GM10248 (cell line): ENCODE measurements around the gene NT5DC1.

Source experiments
- CTCF ChIA-PET: fragments of 300-600 bp; sonication (Branson Sonifier 250); formaldehyde crosslinking; extraction: SDS; loops from one replicate; lab custom pipeline; 2021; ENCODE audit warnings: antibody characterized with exemption; lab: Yijun Ruan, JAX
- POLR2A ChIA-PET: fragments of 350-650 bp; sonication (Branson Sonifier 250); formaldehyde crosslinking; extraction: SDS; loops from one replicate; lab custom pipeline; 2020; ENCODE audit warnings: antibody characterized with exemption; lab: Yijun Ruan, JAX
- DNase-seq: peaks from one replicate; pipeline ENCODE4 v3.0.0; 2012; ENCODE audit errors: extremely low spot score
- CTCF ChIP-seq: IDR thresholded peaks from 2 replicates; pipeline ENCODE4 v1.5.1; 2012; ENCODE audit warnings: mild to moderate bottlenecking, low read depth; ENCODE audit errors: extremely low read depth, missing control alignments, control extremely low read depth

NT5DC1 gene

GRCh38 chr6:116287689-116288282, 187.1 kb downstream of the NT5DC1 start:
- ChIA-PET CTCF (interaction anchor here (0.6 to 5.1 kb wide), 76 partner anchors 8 to 285 kb away, joined by 3 to 62 read pairs (median 5); partner anchors contain the start of genes CALHM4, RWDD1, TRAPPC3L and TSPYL1), POLR2A (no interaction called here)
- TF ChIP-seq CTCF: peak; percentile 87
- DNase-seq: no peak

DNA sequence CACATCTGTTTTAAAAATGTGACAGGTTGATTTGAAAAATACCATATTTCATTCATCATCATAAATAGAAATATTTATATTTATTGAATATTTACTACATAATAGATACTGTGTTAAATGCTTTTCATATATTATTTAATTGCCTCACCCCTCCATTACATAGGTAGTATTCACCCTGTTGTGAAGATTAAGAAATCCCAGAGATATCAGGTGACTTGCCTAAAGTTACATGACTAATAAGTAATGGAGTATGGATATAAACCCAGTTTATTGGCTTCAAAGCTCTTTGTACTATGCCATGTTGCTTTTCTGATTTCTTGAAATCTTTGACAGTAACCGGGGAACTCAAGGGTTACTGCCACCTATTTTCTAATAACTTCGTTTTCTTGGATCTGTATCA, 189.2 kb downstream of the NT5DC1 start:
- no peak for DNase-seq
- POLR2A ChIA-PET: no interaction called here
- no peak for TF ChIP-seq CTCF
- CTCF ChIA-PET: interaction anchor here (1.3 to 5.1 kb wide), 7 partner anchors 10 to 271 kb away, joined by 3 to 62 read pairs (median 5); partner anchors contain the start of gene TSPYL1

GRCh38 chr6:116290799-116291198, 190.1 kb downstream of the NT5DC1 start:
- ChIA-PET POLR2A (no interaction called here), CTCF (interaction anchor here (1.2 to 5.1 kb wide), 5 partner anchors 11 to 270 kb away, joined by 3 to 62 read pairs (median 5); partner anchors contain the start of gene TSPYL1)
- TF ChIP-seq CTCF: no peak
- no peak for DNase-seq

GRCh38 chr6:116291701-116292396, 191.2 kb downstream of the NT5DC1 start:
- CTCF ChIA-PET: interaction anchor here (0.8 to 2.9 kb wide), 7 partner anchors 12 to 242 kb away, joined by 3 to 16 read pairs (median 5); partner anchors contain the start of gene TSPYL1
- DNase-seq: no peak
- POLR2A ChIA-PET: no interaction called here
- TF ChIP-seq CTCF: no peak

DNA sequence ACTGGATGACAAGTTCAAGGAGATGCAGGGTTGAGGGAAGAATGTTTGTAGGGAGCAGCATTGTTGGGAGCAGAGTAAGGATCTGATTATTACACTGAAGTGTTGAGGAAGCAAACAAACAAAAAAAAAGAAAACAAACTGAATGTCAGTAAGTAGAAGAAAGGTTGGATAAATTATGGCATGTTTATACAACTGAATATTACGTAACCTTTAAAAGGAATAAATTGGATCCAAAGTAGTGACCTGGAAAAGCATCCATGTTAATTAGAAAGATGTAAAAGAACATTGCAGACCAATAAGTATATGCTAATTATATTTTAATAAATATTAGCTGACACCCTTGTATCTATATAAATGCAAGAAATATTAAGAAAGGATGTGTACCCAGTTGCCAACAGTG, 191.9 kb downstream of the NT5DC1 start:
- ChIA-PET POLR2A (no interaction called here), CTCF (interaction anchor here (1.2 to 2.9 kb wide), 7 partner anchors 14 to 241 kb away, joined by 3 to 16 read pairs (median 4); no protein-coding TSS in a partner anchor)
- no peak for DNase-seq
- TF ChIP-seq CTCF: no peak

GRCh38 chr6:116298273-116298672, 197.6 kb downstream of the NT5DC1 start:
- ChIA-PET POLR2A (no interaction called here), CTCF (interaction anchor here (1.1 to 1.2 kb wide), 2 partner anchors 10 to 25 kb away, joined by 3 to 5 read pairs; no protein-coding TSS in a partner anchor)
- TF ChIP-seq CTCF: no peak
- no peak for DNase-seq
